ENCODE results near the gene PLOD2.

PLOD2 gene

GRCh38 chr3:146058241-146058640 is 102.7 kb downstream of the PLOD2 start:
- H3K9ac ChIP-seq: no peak overlapping the region
- no peaks in the 10 kb centered on the region for H3K9me3 ChIP-seq
- no peak overlapping the region for H3K4me2 ChIP-seq
- no peaks in the 10 kb centered on the region for H4K20me1 ChIP-seq
- H3K4me3 ChIP-seq: no peak overlapping the region
- no peak for TF ChIP-seq Cebpa-rat (IDR thresholded peaks at IDR 0.05)
- H3K27ac ChIP-seq: no peak overlapping the region
- H3K36me3 ChIP-seq: no peaks in the 10 kb centered on the region
- no peaks in the 10 kb centered on the region for H3K27me3 ChIP-seq
- H3K4me1 ChIP-seq: no peaks in the 10 kb centered on the region

GRCh38 chr3:146052791-146053310 is 108.1 kb downstream of the PLOD2 start:
- H3K9ac ChIP-seq: no peak overlapping the region
- no peaks in the 10 kb centered on the region for H3K4me1 ChIP-seq
- no peak overlapping the region for H3K27ac ChIP-seq
- no peak overlapping the region for H3K4me3 ChIP-seq
- no peak for TF ChIP-seq Cebpa-rat (IDR thresholded peaks at IDR 0.05)
- H3K27me3 ChIP-seq: no peaks in the 10 kb centered on the region
- no peaks in the 10 kb centered on the region for H3K9me3 ChIP-seq
- no peaks in the 10 kb centered on the region for H3K36me3 ChIP-seq
- no peaks in the 10 kb centered on the region for H4K20me1 ChIP-seq
- no peak overlapping the region for H3K4me2 ChIP-seq

GRCh38 chr3:146052056-146052790 is 108.8 kb downstream of the PLOD2 start:
- H3K9ac ChIP-seq: no peak overlapping the region
- H3K4me1 ChIP-seq: no peaks in the 10 kb centered on the region
- no peak for TF ChIP-seq Cebpa-rat (IDR thresholded peaks at IDR 0.05)

GRCh38 chr3:146050691-146051090 is 110.3 kb downstream of the PLOD2 start:
- no peak overlapping the region for H3K9ac ChIP-seq
- no peaks in the 10 kb centered on the region for H3K27me3 ChIP-seq
- H3K9me3 ChIP-seq: no peaks in the 10 kb centered on the region
- no peak overlapping the region for H3K4me3 ChIP-seq
- no peaks in the 10 kb centered on the region for H3K36me3 ChIP-seq
- no peak overlapping the region for H3K4me2 ChIP-seq
- no peaks in the 10 kb centered on the region for H4K20me1 ChIP-seq
- no peak for TF ChIP-seq Cebpa-rat (IDR thresholded peaks at IDR 0.05)
- no peak overlapping the region for H3K27ac ChIP-seq
- no peaks in the 10 kb centered on the region for H3K4me1 ChIP-seq

More at GRCh38 chr3:146052056-146052790, 108.8 kb downstream of the PLOD2 start:
- no peaks in the 10 kb centered on the region for H4K20me1 ChIP-seq
- no peak overlapping the region for H3K4me3 ChIP-seq
- no peak overlapping the region for H3K27ac ChIP-seq
- H3K4me2 ChIP-seq: no peak overlapping the region
- no peaks in the 10 kb centered on the region for H3K9me3 ChIP-seq
- no peaks in the 10 kb centered on the region for H3K36me3 ChIP-seq
- H3K27me3 ChIP-seq: no peaks in the 10 kb centered on the region

GRCh38 chr3:146047485-146047884 is 113.5 kb downstream of the PLOD2 start:
- H3K27ac ChIP-seq: no peak overlapping the region
- no peaks in the 10 kb centered on the region for H3K9me3 ChIP-seq
- no peak overlapping the region for H3K4me2 ChIP-seq
- H3K27me3 ChIP-seq: no peaks in the 10 kb centered on the region
- H3K4me3 ChIP-seq: no peak overlapping the region
- no peaks in the 10 kb centered on the region for H3K36me3 ChIP-seq
- H3K4me1 ChIP-seq: no peaks in the 10 kb centered on the region
- no peak for TF ChIP-seq Cebpa-rat (IDR thresholded peaks at IDR 0.05)
- H4K20me1 ChIP-seq: no peaks in the 10 kb centered on the region
- no peak overlapping the region for H3K9ac ChIP-seq

- no peaks in the 10 kb centered on the region for H3K9me3 ChIP-seq
- H3K4me2 ChIP-seq: no peak overlapping the region
- H3K9ac ChIP-seq: no peak overlapping the region
- no peaks in the 10 kb centered on the region for H3K4me1 ChIP-seq
- H3K27me3 ChIP-seq: no peaks in the 10 kb centered on the region
- H4K20me1 ChIP-seq: no peaks in the 10 kb centered on the region
- no peak overlapping the region for H3K4me3 ChIP-seq
- no peak overlapping the region for H3K27ac ChIP-seq
- no peak for TF ChIP-seq Cebpa-rat (IDR thresholded peaks at IDR 0.05)
- no peaks in the 10 kb centered on the region for H3K36me3 ChIP-seq
Measured at GRCh38 chr3:146044046-146044445, 116.9 kb downstream of the PLOD2 start.

GRCh38 chr3:146040630-146041029 is 120.4 kb downstream of the PLOD2 start:
- H3K4me2 ChIP-seq: no peak overlapping the region
- H3K9ac ChIP-seq: no peak overlapping the region
- H3K4me3 ChIP-seq: no peak overlapping the region
- no peaks in the 10 kb centered on the region for H3K9me3 ChIP-seq
- H4K20me1 ChIP-seq: no peaks in the 10 kb centered on the region
- H3K36me3 ChIP-seq: no peaks in the 10 kb centered on the region
- H3K27ac ChIP-seq: no peak overlapping the region
- no peaks in the 10 kb centered on the region for H3K27me3 ChIP-seq
- no peak for TF ChIP-seq Cebpa-rat (IDR thresholded peaks at IDR 0.05)
- no peaks in the 10 kb centered on the region for H3K4me1 ChIP-seq

- H3K36me3 ChIP-seq: no peaks in the 10 kb centered on the region
- H3K27me3 ChIP-seq: no peaks in the 10 kb centered on the region
- H3K27ac ChIP-seq: no peak overlapping the region
- H3K9ac ChIP-seq: no peak overlapping the region
- H3K9me3 ChIP-seq: no peaks in the 10 kb centered on the region
- TF ChIP-seq Cebpa-rat (IDR thresholded peaks at IDR 0.05): no peak
- no peak overlapping the region for H3K4me3 ChIP-seq
- no peaks in the 10 kb centered on the region for H3K4me1 ChIP-seq
- H4K20me1 ChIP-seq: no peaks in the 10 kb centered on the region
- no peak overlapping the region for H3K4me2 ChIP-seq
Measured at GRCh38 chr3:146037697-146038096, 123.3 kb downstream of the PLOD2 start.

- H3K9me3 ChIP-seq: no peaks in the 10 kb centered on the region
- H3K4me1 ChIP-seq: no peaks in the 10 kb centered on the region
- H3K9ac ChIP-seq: no peak overlapping the region
- no peaks in the 10 kb centered on the region for H4K20me1 ChIP-seq
- no peak overlapping the region for H3K4me2 ChIP-seq
- H3K27ac ChIP-seq: no peak overlapping the region
- H3K27me3 ChIP-seq: no peaks in the 10 kb centered on the region
- no peaks in the 10 kb centered on the region for H3K36me3 ChIP-seq
- TF ChIP-seq Cebpa-rat (IDR thresholded peaks at IDR 0.05): no peak
- H3K4me3 ChIP-seq: no peak overlapping the region
Measured at GRCh38 chr3:146036281-146036680, 124.7 kb downstream of the PLOD2 start.

- H3K36me3 ChIP-seq: no peaks in the 10 kb centered on the region
- no peaks in the 10 kb centered on the region for H3K4me1 ChIP-seq
- no peak overlapping the region for H3K9ac ChIP-seq
- no peaks in the 10 kb centered on the region for H3K9me3 ChIP-seq
- no peaks in the 10 kb centered on the region for H4K20me1 ChIP-seq
- no peak overlapping the region for H3K4me3 ChIP-seq
- no peak for TF ChIP-seq Cebpa-rat (IDR thresholded peaks at IDR 0.05)
- no peak overlapping the region for H3K27ac ChIP-seq
- no peak overlapping the region for H3K4me2 ChIP-seq
- no peaks in the 10 kb centered on the region for H3K27me3 ChIP-seq
Measured at GRCh38 chr3:146035366-146035765, 125.6 kb downstream of the PLOD2 start.
